Left ventricle myocardium superior (tissue), 1 donor: ENCODE measurements around the gene TRIM17. TPM values are rescaled to one million over a fixed set of nuclear protein-coding genes. Genes with fewer than 3 reads are reported as not detected.

Source experiments
- ATAC-seq: fragments of 200-7000 bp; cut with Tn5 transposase; one replicate; pipeline ENCODE4 v1.9.1; 2020; ENCODE audit warnings: mild to moderate bottlenecking, moderate library complexity
- DNase-seq: peaks from one replicate; pipeline ENCODE4 v3.0.0-alpha.2; 2020
- intact Hi-C: fragments of 100-400 bp; cut with micrococcal nuclease; formaldehyde crosslinking; loops from one replicate; pipeline ENCODE4 v1.11.0; 2022
- microRNA-seq: library from miRNA; unstranded; fragments of <30 nt; microRNA quantifications from one replicate; pipeline ENCODE4 v1.2.0, GENCODE V29; 2020; ENCODE audit warnings: borderline number of aligned reads
- total RNA-seq: library from RNA; stranded (reverse); fragmentation: NEBNext Ultra II Directional; extraction: Animal tissue kit (Norgen Biotek cat#: 25700); gene quantifications from one replicate; pipeline ENCODE4 v1.2.1, GENCODE V29; 2021
- donor health status: DM: no; HTN: yes; CAD: no; lungs with severe emphysema.

The TRIM17 gene
- total RNA-seq, 1 donor from 2014 or later: 0.50 TPM

GRCh38 chr1:228364068-228364705, 52.5 kb downstream of the TRIM17 start:
- DNase-seq: peak; percentile 34
- no peak for ATAC-seq
- intact Hi-C loops: no loop called here

- DNase-seq (peak; percentile 71), ATAC-seq (no peak)
- intact Hi-C loops: no loop called here
These were observed 53.0 kb downstream of the TRIM17 start for GRCh38 chr1:228363686-228364067.

DNA sequence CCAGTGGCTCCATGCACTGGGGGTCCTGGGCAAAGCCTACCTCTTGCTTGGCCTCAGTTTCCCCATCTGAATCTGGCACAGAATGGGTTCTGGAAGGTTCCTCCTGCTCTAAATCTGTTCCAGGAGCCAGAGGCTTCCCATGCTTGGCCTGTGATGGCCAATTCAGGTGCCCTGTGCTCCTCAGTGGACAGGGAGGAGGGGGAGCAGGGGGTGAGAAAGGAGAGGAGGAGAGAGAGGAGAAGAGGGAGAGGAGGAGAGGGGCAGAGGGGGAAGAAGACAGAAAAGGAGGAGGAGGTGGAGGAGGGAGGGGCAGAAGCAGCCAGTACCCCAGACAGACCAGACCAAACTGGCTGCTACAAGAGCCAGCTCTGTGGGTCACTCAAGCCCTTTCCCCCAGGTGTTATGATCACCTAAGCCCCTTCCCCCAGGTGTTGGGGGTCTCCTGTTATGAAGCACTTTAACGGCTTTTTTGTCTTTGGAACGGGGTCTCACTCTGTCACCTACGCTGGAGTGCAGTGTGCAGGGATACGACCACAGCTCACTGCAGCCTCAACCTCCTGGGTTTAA, 53.7 kb downstream of the TRIM17 start:
- no peak for DNase-seq
- ATAC-seq: no peak
- intact Hi-C loops: no loop called here

- DNase-seq (peak; percentile 30), ATAC-seq (no peak)
- intact Hi-C loops: no loop called here
These were observed 54.3 kb downstream of the TRIM17 start for GRCh38 chr1:228362141-228362883.

DNA sequence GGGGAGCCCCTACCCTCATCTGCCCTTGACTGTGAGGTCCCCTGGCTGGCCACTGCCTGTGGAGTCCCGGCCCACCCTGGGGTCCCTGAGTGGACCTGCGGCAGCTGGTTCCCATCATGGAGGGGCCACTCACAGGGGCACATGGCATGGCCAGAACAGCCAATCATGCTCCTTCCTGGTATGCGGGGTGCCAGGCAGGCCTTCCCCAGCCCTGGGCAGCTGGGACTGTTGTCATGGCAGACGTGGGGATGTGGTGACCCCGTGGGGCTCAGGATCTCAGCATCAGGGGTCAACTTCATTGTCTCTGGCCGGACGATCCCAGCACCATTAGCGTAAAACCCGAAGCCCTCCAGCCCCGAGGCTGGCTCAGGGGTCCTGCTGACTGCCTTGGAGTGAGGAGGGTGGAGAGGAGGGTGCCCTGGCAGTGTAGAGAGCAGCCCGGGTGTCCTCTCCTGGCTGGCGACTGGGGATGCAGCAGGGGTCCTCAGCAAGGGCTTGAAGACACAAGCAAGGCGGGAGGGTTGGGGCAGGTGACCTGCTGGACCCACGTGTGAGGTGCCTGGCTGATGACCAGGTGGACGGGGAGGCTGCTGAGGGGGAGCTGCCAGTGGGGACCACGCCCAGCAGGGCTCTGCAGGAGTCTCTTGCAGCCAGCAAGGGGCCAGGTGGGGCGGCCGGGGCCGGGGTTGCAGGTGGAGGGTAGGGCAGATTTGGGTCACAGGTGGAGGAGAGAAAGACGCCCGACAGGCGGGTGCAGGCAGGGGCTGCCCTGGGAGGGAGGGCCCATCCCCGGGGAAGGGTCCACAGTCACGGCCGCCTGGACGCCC, 55.1 kb downstream of the TRIM17 start:
- ATAC-seq: peak; percentile 7
- peak; percentile 54 for DNase-seq
- intact Hi-C loops: no loop called here

- peak; percentile 38 for ATAC-seq
- DNase-seq: peak; percentile 64
- intact Hi-C loops: no loop called here
These were observed 55.9 kb downstream of the TRIM17 start for GRCh38 chr1:228360533-228361313.

GRCh38 chr1:228359613-228360532, 56.8 kb downstream of the TRIM17 start:
- intact Hi-C loops: no loop called here
- DNase-seq (peak; percentile 48), ATAC-seq (peak; percentile 6)

- intact Hi-C loops: no loop called here
- ATAC-seq: peak; percentile 33
- peak; percentile 74 for DNase-seq
These were observed 57.7 kb downstream of the TRIM17 start for GRCh38 chr1:228358764-228359612.

DNA sequence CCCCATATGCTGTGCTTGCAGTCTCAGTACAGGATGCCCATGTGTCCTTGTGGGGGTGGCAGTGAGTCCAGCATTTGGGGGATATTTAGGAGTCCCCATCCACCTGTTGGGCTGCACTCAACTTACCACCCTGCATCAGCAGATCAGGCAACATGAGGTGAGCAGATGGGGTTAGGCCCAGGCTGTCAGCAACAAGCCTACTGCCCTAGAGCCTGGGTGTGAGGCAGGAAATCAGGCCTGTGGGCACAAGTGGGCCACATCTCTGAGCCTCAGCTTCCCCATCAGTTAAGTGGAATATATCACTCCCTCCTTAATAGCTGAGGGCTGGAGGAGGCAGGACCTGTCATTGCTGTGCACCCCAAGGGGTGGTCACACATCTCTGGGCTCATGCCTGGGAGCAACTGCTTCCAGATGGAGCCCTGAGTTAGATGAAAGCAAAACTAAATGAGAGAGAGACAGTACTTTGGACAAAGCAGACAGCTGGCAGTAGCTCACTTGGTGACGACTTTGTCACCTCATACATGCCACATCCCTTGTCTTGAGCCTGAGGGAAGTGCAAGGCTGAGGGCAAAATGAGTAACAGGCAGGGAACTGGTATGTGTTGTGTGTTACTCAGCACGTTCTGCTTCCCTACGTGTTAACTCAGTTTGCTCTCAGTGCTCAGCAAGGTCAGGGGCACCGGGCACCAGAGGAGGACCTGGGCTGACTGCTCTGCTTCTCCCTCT, 58.5 kb downstream of the TRIM17 start:
- intact Hi-C loops: no loop called here
- peak; percentile 14 for DNase-seq
- ATAC-seq: peak; percentile 0

Small RNA genes within 50 kb of the gene (microRNA-seq; reads per million reads assigned to microRNA genes)
- gene MIR4666A: not detected
- gene MIR6742: not detected

Other genes with a start within 250 kb of the TRIM17 start
- gene OBSCN, start 208.8 kb downstream of the TRIM17 start, total RNA-seq: 316 TPM
- gene TRIM11, start 10.0 kb downstream of the TRIM17 start, total RNA-seq: 7.6 TPM
- 101 TPM for gene RNF187, start 70.5 kb upstream of the TRIM17 start, total RNA-seq